HG03108 (cell line): ENCODE results near the gene GLI3.

Experiments
- ATAC-seq: cut with Tn5 transposase; IDR thresholded peaks from one replicate; pipeline ENCODE4 v1.9.1; 2021; ENCODE audit warnings: moderate library complexity; ENCODE audit not compliant: unreplicated experiment

Gene GLI3

DNA sequence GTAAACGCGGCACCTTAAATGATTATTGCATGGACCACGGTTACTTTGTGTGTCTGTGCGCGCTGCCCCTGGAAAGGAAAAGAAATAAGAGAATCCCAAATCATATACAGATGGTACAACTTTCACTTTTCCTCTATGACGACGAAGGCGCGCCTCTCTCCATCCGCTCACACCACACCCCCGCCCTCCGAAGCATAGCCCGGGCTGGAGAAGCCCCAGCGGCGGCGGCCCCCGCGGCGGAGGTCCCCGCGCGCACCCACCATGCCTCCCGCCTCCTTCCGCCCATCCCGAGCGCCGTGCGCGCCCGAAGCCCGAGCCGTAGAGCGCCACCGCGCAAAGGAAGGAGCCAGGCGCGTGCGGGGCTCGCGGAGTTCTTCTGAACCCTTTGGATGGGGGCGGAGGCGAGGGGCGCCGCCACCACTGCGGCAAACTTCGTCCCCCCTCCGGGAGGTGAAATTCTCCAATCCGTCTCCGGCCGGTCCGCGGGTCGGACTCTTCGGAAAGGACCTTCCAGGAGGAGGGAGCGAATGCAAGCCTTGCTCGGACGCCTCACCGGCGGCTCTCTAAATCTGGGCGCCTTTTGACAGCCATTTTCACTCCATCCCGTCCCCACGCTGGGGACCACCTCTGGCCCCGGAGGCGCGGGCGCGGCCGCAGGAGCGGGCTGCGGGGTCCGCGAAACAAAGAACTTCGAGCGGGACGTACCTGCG lies 588 bp downstream of the GLI3 start:
- ATAC-seq = peak; percentile 19

DNA sequence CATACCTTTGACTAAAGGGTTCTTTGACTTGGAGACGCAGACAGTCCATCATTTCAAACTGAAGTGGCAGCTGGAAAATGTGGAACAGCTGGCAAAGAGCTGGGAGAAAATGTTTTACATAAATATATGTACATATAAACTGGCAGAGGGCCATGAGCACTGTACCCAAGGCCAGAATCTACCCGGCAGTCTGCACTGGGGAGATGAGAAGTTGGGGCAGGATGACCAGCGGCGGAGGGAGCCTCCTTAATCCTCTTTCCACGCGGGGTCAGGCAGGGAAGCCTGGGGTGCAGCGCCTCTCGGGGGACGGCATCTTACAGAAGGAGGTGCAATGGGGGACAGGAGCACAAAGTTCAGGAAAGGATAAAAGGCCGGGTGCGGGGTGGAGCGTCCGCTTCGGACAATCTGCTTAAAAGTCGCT lies 1.3 kb downstream of the GLI3 start:
- ATAC-seq = no peak

DNA sequence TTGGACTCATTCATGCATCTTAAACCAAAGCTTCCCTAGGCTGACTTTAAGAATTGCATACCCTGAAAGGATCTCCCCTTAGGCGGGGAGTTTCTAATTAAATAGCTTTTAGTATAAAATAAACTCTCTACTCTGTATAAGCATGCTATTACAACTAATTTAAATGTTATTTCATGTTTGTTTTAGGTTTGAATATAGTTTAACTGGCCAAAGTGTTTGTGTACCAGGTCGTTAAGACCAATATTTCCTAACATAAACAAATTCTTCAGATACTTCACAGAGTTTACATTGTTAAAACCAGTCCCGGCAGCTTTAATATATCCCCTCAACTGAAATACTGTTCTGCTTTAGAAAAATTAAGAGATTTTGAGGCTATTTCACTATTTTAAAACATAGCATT lies 2.3 kb downstream of the GLI3 start:
- no peak for ATAC-seq

DNA sequence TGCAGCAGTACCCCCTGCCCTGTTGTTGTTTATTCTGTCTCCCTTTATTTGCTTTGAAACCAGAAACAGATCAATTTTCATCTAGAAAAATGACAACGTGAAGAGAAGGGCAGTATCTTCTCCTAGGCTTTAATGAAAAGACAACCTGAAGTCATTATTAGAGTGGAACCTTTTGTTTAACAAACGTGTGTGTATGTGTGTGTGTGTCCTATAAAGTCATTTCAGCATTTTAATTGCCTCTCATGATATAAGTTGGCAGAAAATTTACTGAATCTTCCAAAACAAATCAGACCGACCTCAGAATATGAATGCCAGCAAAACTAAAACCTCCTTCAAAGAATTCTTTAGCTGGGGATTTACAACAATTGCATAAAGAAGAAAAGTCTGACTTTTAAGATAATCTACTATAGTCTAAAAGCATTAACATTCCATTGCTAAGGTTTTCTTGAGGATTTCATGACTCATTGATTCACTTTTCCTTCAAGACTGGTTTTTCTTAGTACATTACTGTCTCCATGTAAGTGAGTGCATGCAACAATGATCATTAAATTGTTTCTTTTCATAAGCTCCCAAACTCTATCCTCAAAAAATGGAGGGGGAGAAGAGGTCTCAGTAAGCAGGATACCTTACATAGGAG lies 3.2 kb downstream of the GLI3 start:
- ATAC-seq = no peak

DNA sequence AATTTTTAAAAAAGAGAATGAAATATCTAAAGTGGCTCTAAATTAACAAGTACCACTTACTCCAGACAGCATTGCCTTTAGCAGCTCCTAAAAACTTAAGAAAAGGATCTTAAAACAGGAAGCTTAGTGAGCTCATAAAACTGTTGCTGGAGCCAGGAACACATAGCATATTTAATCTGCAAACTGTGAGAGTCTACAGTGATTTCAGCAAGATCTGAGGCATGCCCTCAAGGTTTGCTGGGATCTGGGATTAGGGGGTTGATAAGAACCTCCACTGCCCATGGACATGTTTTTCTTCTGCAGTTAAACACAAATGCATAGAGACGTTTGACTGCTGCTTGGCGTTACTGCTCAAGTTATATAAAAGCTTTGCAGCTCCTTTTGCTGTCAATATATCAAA lies 3.8 kb downstream of the GLI3 start:
- ATAC-seq = no peak

DNA sequence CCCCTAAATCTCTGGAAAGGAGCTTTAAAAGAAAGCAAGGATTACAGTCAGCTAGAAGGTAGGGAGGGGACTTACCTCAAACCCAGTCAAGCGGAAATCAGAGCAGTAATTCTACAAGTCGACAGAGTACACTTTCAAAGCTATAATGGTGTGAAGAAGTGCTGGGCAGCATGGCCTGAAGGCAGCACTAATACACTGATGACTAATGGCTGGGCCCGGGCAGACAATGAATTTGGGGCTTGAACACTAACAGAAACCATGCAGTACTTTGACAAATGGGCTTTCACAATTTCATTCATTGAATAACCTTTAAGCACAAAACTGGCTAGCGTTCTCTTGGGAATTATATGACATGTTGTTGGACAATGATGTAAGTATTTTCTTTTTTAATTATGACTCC lies 4.7 kb downstream of the GLI3 start:
- ATAC-seq = no peak

DNA sequence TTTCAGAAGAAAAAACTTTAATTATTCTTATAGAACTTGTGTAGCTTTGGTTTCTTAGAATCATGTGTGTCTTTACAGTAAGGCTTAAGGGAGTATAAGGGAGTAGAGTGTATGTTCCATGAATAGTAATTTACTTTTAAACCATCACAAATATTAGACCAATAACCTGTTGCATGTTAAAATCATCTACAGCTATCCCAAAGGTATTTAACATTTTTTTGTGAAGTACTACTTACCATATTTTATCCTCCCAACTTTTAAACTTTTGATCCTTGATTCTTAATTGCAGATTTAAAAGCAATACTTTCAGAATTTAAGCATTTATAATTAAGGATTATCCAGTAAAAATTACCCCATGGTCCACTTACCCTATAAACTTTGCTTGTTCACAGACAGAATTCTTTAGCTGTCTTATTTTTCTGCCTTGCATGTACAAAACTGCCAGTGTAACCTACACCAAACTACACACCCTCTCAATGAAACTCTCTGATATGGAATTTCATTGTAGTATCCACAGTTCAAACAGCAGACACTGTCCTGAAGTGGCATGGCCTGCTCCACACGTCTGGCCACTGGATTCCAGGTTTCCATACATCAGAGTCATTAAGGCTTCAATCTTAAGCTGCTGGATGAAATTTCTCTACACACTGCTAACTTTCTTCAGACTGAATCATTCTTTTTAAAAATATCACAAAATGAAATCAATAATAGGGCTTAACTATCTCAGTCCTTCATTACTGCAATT lies 5.8 kb downstream of the GLI3 start:
- no peak for ATAC-seq

DNA sequence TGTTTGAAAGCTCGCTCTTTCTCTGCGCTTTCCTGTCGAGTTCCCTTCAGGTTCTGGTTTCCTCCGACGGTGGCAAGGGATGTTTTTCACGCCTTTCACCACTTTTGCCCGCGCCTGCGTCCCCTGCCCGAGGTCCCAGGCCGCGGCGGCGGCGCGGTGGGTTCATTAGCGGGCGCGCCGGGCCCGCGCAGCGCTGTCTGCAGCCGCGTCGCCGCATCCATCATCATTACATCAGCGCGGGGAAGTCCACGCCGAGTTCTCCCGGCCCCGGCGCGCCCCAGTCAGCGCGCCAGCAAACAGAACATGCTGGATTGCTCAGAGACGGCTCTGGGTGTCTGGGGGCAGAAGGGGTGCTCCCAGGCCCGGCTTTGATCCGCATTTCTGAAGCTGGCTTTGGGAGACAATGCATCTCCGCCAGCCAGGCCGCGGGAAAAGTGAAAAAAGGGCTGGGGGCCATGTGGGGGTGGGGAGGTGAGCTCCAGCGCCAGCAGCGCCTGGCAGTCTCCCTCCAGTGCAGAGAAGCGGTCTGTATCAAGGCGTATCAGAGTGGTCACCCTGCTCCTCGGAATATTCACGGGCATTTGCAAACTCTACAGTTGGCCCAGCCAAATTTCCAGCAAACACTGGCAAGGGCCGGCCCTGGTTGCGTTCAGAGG lies 8.9 kb downstream of the GLI3 start:
- peak; percentile 37 for ATAC-seq

DNA sequence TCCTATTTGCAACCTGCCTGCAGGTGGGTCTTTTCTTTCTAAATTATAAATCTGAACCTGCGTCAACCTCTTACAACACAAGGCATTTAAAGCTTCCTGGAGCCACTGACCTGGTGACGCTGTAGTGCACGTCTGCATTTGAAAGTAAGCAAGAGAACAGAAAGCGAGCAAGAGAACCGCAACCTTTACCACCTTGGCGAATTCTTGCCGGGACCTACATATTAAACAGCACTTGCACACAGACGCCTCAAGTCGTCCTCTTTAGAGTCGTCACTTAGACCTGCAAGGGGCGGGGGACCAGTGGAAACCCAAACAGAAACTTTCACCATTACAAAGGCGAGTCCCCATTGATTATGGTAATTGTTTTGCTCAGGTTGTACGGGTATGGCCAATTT lies 9.5 kb downstream of the GLI3 start:
- ATAC-seq = peak; percentile 64

DNA sequence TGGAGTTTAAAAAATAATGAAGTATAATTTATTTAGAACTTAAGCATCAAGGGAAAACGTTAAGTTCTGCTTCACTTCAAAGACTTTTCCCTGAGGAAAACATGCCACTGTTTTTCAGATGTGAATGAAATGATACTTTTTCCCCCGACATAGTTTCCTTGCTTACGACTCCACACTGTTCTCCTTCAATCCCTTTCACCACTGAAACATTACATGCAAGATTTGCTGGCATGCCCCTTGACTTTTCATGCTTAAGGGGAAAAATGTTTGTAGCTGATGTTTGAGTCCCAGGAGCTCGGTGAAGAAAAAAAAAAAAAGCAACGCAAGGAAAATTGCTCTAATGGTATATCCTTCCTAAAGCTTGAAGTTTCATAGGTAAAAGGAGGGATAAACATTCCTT lies 10.0 kb downstream of the GLI3 start:
- no peak for ATAC-seq

DNA sequence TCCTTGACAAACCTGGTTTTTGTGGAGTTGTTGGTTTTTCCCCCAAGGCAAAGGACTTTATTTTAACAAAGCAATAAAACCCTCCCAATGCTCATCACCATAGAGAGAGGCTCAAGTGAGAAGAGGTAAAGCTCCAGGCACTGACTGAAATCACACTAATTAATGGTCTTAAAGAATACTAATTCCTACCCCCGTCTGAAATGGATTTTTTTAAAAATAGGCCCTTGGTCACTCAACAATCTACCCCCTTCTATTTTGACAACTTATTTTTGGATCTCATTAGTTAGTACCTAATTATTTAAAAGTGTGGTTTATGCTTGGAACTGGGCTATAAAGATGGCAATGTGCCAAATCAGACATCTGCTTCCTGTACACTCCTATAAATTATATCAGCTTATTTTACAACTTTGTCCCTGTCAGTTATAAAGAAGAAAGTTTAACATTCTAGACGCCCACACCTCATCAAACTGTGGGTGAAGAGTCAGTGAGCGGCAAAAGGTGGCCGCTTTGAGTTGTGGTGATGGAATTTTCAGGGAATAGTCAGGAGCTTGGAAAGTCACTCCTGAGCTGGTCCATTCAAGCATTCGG lies 10.6 kb downstream of the GLI3 start:
- no peak for ATAC-seq

DNA sequence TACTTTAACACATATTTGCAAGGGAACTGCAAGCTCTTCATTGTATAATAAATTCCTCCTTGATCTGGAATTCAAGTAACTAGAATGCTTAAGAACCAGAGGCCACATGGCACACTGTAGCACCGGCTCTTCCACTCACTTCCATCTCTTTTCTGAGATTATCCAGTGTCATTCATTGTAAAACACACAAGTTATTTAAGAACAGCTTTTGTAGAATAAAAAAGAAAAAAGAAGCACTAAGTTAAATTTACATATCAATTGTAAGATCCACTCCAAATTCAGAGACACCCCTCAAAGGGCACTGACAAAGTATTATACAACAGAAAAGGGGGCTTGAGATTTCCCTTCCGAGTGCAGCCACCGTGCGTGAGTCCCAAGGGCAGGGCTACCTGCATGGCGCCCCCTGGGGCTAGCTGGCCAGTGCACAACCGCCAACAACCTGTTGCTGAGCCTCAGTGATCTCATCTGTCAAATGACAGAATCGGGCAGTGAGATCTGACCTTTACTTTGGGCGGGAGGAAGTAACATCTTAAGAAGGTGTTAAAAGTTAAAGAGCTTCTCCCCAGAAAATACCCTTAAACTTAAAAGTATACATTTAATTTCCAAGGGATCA lies 12.5 kb downstream of the GLI3 start:
- ATAC-seq = no peak

DNA sequence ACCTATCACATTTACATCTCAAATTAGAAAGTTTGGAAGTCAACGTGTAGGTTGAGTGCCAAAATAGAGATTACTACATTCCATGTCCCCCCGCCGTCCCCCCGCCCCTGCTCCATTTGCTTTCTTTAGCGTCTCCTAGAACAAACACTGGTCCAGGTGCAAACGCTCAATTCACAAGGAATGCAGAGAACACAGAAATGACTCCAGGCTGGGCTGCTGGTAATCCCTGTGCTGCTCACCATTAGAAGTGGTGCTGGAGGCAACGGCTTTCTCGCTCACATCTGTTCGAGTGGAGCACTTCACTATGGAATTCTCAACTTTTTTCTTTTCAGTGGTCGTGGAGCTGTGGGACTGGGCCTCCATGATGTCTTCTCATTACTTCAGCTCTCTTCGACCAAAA lies 14.1 kb downstream of the GLI3 start:
- ATAC-seq = no peak

DNA sequence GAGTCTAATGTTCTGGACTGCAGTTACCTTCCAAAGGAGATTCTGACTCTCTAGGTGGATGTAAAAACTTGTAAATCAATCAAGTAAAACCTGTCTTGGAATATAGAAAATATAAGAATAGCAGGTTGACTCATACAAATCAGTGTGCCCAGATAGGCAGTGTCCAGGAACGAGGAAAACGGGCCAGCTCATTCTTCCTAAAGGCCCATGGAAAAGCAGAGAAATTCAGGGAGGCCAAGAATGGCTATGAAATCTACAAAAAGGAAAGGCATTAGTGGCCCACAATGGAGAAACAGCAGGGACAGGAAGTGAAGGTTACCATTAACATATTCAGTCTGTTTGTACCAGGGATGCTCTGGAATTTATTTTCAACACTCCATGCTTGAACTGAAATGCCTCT lies 14.9 kb downstream of the GLI3 start:
- ATAC-seq = no peak

DNA sequence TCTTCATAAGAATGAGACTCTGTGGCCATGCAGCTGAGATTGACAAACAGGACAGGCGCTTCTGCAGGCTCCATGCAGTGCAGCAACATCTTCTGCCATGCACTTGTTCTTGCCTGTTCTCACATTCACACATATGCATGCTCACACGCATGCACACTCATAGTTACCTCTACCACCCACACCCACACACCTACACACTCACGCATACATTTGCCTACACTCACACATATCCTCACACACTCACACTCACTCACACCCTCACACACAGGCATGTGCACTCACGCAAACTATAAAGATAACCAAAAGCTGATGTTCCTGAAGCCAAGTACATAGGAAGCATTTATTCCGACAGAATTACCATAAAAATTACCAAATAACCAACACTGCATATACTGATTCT lies 15.7 kb downstream of the GLI3 start:
- ATAC-seq = no peak

DNA sequence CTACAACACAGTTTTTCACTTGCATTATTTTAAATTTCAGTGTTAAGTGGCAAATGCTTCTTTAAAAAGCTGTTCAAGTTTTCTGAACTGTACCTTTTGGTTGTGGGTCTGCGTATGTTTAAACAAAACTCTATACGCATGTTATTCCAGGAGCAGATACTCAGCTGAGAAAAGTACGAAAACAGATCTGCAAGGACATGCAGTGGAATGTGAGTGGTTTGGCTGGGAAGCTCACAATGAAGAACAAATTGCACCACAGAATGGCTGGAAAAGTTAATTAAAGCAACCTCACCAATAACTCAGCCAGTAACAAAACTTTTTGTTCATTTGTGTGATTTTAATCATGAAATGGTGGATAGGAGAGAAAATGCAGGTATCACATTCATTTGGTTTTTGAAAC lies 17.6 kb downstream of the GLI3 start:
- no peak for ATAC-seq

DNA sequence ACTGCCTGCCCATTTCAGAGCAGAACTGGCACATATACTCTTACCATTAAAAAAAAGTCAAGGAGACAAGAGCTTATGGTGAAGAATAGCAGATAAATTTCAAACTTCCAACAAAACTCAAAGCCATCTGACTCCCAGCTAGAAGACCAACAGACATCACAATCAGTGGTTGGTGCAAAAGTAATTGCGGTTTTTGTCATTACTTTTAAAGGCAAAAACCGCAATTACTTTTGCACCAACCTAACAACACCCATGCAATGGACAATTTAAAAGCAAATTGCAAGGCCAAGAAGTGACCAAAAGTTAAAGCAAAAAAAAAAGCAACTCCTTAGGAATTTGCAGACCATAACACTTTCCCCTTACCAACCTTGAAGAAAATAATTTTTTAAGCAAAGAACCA lies 18.8 kb downstream of the GLI3 start:
- no peak for ATAC-seq

DNA sequence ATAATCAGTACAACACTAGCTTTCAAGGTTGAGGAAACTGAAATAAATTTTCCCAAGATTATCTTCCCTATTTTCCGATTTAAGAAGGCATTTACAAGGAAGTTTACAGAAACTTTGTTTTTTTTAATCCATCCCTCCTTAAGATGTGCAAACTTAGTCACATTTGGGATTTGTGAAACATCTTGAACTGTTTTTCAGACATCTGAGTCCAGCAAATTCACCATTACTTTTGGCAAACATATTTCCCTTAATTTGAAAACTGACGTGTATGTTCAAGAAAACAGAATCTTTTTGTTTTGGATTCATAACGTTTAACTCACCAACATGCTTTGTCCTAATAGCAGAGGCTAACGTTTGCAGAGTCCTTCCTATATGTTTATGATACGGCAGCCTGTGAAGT lies 19.5 kb downstream of the GLI3 start:
- no peak for ATAC-seq

DNA sequence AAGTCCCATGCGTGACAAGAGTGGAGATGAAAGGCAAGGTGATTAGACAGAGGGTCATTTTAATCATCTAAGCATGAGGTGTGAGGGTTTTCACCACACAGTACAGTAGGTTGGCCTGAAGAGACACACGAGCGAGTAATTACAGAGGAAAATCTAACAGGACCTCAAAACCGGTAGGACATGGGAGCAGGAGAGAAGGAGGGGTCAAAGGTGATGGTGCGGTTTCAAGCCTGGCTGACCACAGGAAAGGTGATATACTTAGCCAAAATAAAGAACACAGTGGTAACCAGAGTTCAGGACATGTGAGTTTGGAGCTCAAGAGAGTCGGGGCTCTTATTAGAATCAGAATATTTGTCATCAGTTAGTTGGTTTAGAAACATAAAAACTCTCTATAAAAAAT lies 20.0 kb downstream of the GLI3 start:
- no peak for ATAC-seq

DNA sequence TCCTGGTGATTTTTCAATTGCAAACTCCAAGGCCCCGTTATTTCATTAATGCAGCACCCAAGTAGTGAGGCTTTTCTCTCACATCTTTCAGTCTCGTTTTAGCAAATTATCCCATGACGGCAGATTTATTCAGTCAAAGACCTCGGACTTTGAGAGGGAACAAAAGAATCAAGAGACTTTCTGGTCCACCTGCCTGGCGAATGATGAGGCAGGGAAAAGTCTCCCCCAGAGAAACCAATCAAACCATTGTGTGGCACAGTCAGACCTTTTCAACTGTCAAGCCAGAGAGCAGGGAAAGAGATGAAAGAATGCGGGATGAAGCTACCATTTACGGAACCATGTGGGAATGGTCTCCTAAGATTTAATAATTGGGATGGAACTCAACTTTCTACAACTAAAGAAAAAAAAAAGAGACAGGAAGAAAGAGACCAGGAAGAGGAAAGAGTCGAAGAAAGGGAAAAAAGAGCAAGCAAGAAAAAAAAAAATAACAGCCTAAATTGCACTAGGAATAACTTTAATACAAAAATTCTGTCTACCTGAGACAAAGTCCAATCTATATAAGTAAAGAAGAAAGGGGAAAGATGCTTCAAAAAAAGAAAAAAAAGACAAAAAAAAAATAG lies 22.8 kb downstream of the GLI3 start:
- ATAC-seq = no peak

DNA sequence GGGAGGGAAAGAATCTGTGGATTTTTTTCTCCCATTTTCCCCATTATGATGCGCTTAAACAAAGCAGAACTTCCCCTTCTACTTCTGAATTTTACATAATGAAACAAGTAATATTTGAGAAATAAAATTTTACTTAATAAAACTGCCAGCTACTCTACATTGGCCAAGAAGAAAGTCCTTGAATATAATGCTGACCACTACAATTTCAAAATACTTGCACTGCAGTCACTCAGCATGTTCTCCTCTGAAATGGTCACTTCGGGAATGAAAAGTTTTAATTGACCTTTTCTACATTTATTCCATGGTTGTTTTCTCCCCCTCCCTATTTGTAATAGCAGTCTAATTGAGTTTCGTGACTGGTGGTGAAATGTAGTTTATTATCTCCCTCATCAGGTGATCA lies 23.9 kb downstream of the GLI3 start:
- ATAC-seq = no peak
